ENCODE results near the gene PLCH1. TPM values are rescaled to one million over a fixed set of nuclear protein-coding genes. Genes with fewer than 3 reads are reported as not detected.

PLCH1 gene
- total and polyA plus RNA-seq, 9 of the 15 experiments (the other 6 are each of a cell fraction or from before 2014, with no cell fraction given) = 0.17 to 0.62 (median 0.40) TPM

DNA sequence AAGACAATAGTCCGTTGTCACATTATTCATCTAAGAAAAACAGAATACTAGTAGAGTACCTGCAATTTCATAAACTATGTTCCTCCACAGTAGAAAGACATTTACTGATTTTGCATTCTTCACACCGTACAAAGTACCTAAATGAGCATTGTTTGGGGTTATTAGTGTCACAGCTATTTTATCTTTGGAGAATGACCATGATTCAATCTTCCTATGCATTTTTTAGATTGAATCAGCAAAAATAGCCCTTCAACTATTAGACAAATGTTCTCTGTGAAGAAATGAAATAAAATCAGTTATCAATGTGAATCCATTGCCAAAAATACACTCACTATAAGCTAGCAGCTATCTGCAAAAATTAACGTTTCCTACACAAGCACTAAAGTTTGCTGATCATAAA, 176.6 kb downstream of the PLCH1 start:
- TF ChIP-seq SAFB (IDR thresholded peaks at IDR 0.05; ENCODE audit: borderline replicate concordance, low read depth, low read length) = no peak
- peak; percentile 32; the same call in 1 of the 2 replicates for TF ChIP-seq ZNF316 (IDR thresholded peaks at IDR 0.05)
- Histone ChIP-seq H4K20me1 (replicated peaks; ENCODE audit: control insufficient read depth, insufficient read depth, low read length) (no peaks in the 10 kb centered on the region), H3K4me3 (no peak overlapping the region), H3K27ac (ENCODE audit: extremely low read depth, low read depth, low read length) (no peak overlapping the region), H3K36me3 (ENCODE audit: control insufficient read depth, insufficient read depth, low read length) (no peaks in the 10 kb centered on the region), H2AFZ (ENCODE audit: low read depth, low read length) (no peak overlapping the region), H3K27me3 (ENCODE audit: control insufficient read depth in 2 of 2, insufficient read depth in 2 of 2, low read length in 2 of 2) (no peaks in the 10 kb centered on the region), H3K9me3 (replicated peaks; ENCODE audit: control insufficient read depth, insufficient read depth, low read depth, low read length) (no peaks in the 10 kb centered on the region), H3K9ac (ENCODE audit: insufficient read depth in 1 of 2, low read depth in 2 of 2, low read length in 2 of 2) (no peak overlapping the region), H3K79me2 (ENCODE audit: control insufficient read depth, insufficient read depth, low read length) (no peaks in the 10 kb centered on the region), H3K4me1 (replicated peaks in 1 of 2; ENCODE audit: control insufficient read depth in 2 of 2, insufficient read depth in 2 of 2, low read length in 2 of 2) (no peaks in the 10 kb centered on the region), H3K4me2 (ENCODE audit: insufficient read depth, low read length) (no peak overlapping the region), H3K9me1 (ENCODE audit: control insufficient read depth, insufficient read depth, low read length) (no peaks in the 10 kb centered on the region)
- ATAC-seq = no peak
- no TSS peak for BruUV-seq (replicated peaks)
- no peak for DNase-seq (ENCODE audit: extremely low read depth in 1 of 4, low spot score in 3 of 4)
- FAIRE-seq = no peak
- in situ Hi-C loops (cut with MboI) (no loop called here), intact Hi-C loops (cut with micrococcal nuclease) (no loop called here)
- POLR2A ChIA-PET = interaction anchor here (1.2 kb wide), 1 partner anchor 435 kb away, joined by 3 read pairs; no protein-coding TSS in a partner anchor
- CTCF ChIA-PET (ENCODE audit: low intra/inter-chr PET ratio) = no interaction called here
- WGBS (ENCODE audit: insufficient coverage, low coverage, missing lambda C conversion rate) = 3% methylated on average over 3 of the region's 3 CpGs

DNA sequence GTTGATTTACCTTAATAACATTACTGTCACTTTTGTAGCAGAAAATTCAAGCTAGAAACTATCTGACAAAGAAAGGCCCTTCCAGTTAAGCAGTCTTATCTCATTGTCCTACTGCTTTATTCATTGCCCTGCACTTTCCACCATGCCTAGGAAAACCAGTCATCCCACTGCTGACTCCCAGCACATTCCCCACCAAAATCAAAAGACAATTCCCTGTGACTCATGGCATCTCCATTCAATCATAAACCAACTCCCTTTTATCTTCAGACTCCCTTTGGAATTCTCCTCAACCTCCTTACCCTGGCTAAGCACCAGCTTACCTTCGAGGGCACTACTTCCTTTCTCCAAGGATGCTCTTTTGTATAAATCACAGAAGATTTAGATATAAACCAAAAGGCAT, 184.3 kb downstream of the PLCH1 start:
- POLR2A ChIA-PET = no interaction called here
- Histone ChIP-seq H3K79me2 (ENCODE audit: control insufficient read depth, insufficient read depth, low read length) (no peaks in the 10 kb centered on the region), H3K4me1 (replicated peaks in 1 of 2; ENCODE audit: control insufficient read depth in 2 of 2, insufficient read depth in 2 of 2, low read length in 2 of 2) (no peaks in the 10 kb centered on the region), H3K36me3 (ENCODE audit: control insufficient read depth, insufficient read depth, low read length) (no peaks in the 10 kb centered on the region), H2AFZ (ENCODE audit: low read depth, low read length) (no peak overlapping the region), H3K27me3 (ENCODE audit: control insufficient read depth in 2 of 2, insufficient read depth in 2 of 2, low read length in 2 of 2) (peaks cover 0 to 3% of the 10 kb centered on the region in 2 experiments; a peak in 2 of 5 replicates), H4K20me1 (replicated peaks; ENCODE audit: control insufficient read depth, insufficient read depth, low read length) (no peaks in the 10 kb centered on the region), H3K9me3 (replicated peaks; ENCODE audit: control insufficient read depth, insufficient read depth, low read depth, low read length) (no peaks in the 10 kb centered on the region), H3K4me3 (no peak overlapping the region), H3K27ac (ENCODE audit: extremely low read depth, low read depth, low read length) (no peak overlapping the region), H3K4me2 (ENCODE audit: insufficient read depth, low read length) (no peak overlapping the region), H3K9ac (ENCODE audit: insufficient read depth in 1 of 2, low read depth in 2 of 2, low read length in 2 of 2) (no peak overlapping the region), H3K9me1 (ENCODE audit: control insufficient read depth, insufficient read depth, low read length) (no peaks in the 10 kb centered on the region)
- no peak for DNase-seq (ENCODE audit: extremely low read depth in 1 of 4, low spot score in 3 of 4)
- no peak for FAIRE-seq
- intact Hi-C loops (cut with micrococcal nuclease) = no loop called here
- CTCF ChIA-PET (ENCODE audit: low intra/inter-chr PET ratio) = no interaction called here
- ATAC-seq = no peak
- 0% methylated on average over 1 of the region's 1 CpG for WGBS (ENCODE audit: insufficient coverage, low coverage, missing lambda C conversion rate)
- no TSS peak for BruUV-seq (replicated peaks)
- in situ Hi-C loops (cut with MboI) = no loop called here
- TF ChIP-seq ZNF717 (CRISPR knock-in tag; IDR thresholded peaks at IDR 0.05) (no peak), SIX5 (IDR thresholded peaks at IDR 0.05; ENCODE audit: borderline replicate concordance in 1 of 2, insufficient read depth in 1 of 2, low read depth in 1 of 2, low read length in 2 of 2) (no peak), NEUROD1 (IDR thresholded peaks at IDR 0.05; ENCODE audit: borderline replicate concordance, low read depth, low read length, partially characterized antibody) (no peak), HIVEP1 (CRISPR knock-in tag; IDR thresholded peaks at IDR 0.05) (no peak)
- TF ChIP-seq, protein P1, sequence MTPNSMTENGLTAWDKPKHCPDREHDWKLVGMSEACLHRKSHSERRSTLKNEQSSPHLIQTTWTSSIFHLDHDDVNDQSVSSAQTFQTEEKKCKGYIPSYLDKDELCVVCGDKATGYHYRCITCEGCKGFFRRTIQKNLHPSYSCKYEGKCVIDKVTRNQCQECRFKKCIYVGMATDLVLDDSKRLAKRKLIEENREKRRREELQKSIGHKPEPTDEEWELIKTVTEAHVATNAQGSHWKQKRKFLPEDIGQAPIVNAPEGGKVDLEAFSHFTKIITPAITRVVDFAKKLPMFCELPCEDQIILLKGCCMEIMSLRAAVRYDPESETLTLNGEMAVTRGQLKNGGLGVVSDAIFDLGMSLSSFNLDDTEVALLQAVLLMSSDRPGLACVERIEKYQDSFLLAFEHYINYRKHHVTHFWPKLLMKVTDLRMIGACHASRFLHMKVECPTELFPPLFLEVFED (CRISPR knock-in tag; conservative IDR thresholded peaks at IDR 0.05) = no peak
- TF ChIP-seq, protein P2, sequence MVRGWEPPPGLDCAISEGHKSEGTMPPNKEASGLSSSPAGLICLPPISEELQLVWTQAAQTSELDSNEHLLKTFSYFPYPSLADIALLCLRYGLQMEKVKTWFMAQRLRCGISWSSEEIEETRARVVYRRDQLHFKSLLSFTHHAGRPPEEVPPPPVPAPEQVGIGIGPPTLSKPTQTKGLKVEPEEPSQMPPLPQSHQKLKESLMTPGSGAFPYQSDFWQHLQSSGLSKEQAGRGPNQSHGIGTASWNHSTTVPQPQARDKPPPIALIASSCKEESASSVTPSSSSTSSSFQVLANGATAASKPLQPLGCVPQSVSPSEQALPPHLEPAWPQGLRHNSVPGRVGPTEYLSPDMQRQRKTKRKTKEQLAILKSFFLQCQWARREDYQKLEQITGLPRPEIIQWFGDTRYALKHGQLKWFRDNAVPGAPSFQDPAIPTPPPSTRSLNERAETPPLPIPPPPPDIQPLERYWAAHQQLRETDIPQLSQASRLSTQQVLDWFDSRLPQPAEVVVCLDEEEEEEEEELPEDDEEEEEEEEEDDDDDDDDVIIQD (CRISPR knock-in tag; IDR thresholded peaks at IDR 0.05) = no peak
- TF ChIP-seq, protein P3, sequence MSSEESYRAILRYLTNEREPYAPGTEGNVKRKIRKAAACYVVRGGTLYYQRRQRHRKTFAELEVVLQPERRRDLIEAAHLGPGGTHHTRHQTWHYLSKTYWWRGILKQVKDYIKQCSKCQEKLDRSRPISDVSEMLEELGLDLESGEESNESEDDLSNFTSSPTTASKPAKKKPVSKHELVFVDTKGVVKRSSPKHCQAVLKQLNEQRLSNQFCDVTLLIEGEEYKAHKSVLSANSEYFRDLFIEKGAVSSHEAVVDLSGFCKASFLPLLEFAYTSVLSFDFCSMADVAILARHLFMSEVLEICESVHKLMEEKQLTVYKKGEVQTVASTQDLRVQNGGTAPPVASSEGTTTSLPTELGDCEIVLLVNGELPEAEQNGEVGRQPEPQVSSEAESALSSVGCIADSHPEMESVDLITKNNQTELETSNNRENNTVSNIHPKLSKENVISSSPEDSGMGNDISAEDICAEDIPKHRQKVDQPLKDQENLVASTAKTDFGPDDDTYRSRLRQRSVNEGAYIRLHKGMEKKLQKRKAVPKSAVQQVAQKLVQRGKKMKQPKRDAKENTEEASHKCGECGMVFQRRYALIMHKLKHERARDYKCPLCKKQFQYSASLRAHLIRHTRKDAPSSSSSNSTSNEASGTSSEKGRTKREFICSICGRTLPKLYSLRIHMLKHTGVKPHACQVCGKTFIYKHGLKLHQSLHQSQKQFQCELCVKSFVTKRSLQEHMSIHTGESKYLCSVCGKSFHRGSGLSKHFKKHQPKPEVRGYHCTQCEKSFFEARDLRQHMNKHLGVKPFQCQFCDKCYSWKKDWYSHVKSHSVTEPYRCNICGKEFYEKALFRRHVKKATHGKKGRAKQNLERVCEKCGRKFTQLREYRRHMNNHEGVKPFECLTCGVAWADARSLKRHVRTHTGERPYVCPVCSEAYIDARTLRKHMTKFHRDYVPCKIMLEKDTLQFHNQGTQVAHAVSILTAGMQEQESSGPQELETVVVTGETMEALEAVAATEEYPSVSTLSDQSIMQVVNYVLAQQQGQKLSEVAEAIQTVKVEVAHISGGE (CRISPR knock-in tag; IDR thresholded peaks at IDR 0.05) = no peak

All from K562 (cell line).